Upper lobe of left lung (tissue), 4 donors: Measurements from ENCODE around the gene SEZ6L2.
"Not testable (repeated sequence)": the region's sequence is repeated elsewhere in the genome, so short reads cannot be mapped to it uniquely, and the experiment has no call there.

Experiments
- EP300 ChIP-seq, 4 donors: sonication (generic); formaldehyde crosslinking; IDR thresholded peaks; one replicate each; pipeline ENCODE4 v1.5.1; 2017; ENCODE audit warnings: antibody characterized with exemption in 4 of 4, control low read depth in 2 of 4
- POLR2A ChIP-seq, 4 donors: fragments of 450-650 bp; IDR thresholded peaks; one replicate each; pipeline ENCODE4 v1.5.1; 2016 to 2017; ENCODE audit warnings: antibody characterized with exemption in 4 of 4, mild to moderate bottlenecking in 2 of 4
- POLR2AphosphoS5 ChIP-seq, 2 donors: sonication (generic); formaldehyde crosslinking; IDR thresholded peaks; one replicate each; pipeline ENCODE4 v1.5.1; 2017; ENCODE audit warnings: antibody characterized with exemption in 2 of 2
- TF ChIP-seq, protein P1 (sequence below), 6 experiments: fragments of 450-650 bp in 4 of 6; fragments of 200-600 bp in 2 of 6; sonication (generic) in 2 of 6; IDR thresholded peaks; one replicate each; pipeline ENCODE4 v1.5.1; 2016 to 2019; ENCODE audit warnings: antibody characterized with exemption in 6 of 6

DNA sequence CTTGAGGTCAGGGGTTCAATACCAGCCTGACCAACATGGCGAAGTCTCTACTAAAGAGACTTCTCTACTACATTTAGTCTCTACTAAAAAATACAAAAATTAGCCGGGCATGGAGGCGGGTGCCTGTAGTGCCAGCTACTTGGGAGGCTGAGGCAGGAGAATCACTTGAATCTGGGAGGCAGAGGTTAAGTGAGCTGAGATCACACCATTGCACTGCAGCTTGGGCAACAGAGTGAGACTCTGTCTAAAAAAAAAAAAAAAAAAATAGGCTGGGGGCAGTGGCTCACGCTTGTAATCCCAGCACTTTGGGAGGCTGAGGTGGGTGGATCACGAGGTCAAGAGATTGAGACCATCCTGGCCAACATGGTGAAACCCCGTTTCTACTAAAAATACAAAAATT, 10.5 kb upstream of the SEZ6L2 start:
- not testable (repeated sequence) for TF ChIP-seq POLR2A, EP300, POLR2AphosphoS5 (IDR thresholded peaks at IDR 0.05)
- TF ChIP-seq, protein P1, sequence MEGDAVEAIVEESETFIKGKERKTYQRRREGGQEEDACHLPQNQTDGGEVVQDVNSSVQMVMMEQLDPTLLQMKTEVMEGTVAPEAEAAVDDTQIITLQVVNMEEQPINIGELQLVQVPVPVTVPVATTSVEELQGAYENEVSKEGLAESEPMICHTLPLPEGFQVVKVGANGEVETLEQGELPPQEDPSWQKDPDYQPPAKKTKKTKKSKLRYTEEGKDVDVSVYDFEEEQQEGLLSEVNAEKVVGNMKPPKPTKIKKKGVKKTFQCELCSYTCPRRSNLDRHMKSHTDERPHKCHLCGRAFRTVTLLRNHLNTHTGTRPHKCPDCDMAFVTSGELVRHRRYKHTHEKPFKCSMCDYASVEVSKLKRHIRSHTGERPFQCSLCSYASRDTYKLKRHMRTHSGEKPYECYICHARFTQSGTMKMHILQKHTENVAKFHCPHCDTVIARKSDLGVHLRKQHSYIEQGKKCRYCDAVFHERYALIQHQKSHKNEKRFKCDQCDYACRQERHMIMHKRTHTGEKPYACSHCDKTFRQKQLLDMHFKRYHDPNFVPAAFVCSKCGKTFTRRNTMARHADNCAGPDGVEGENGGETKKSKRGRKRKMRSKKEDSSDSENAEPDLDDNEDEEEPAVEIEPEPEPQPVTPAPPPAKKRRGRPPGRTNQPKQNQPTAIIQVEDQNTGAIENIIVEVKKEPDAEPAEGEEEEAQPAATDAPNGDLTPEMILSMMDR (IDR thresholded peaks at IDR 0.05) = not testable (repeated sequence)
